SIG-M5 (cell line): ENCODE data around the gene IL1RAP.
"Not testable (repeated sequence)": the region's sequence is repeated elsewhere in the genome, so short reads cannot be mapped to it uniquely, and the experiment has no call there.

ENCODE experiments used
- DNase-seq: peaks from one replicate; lab custom pipeline; 2025; lab: John Stamatoyannopoulos, UW

IL1RAP gene

DNA sequence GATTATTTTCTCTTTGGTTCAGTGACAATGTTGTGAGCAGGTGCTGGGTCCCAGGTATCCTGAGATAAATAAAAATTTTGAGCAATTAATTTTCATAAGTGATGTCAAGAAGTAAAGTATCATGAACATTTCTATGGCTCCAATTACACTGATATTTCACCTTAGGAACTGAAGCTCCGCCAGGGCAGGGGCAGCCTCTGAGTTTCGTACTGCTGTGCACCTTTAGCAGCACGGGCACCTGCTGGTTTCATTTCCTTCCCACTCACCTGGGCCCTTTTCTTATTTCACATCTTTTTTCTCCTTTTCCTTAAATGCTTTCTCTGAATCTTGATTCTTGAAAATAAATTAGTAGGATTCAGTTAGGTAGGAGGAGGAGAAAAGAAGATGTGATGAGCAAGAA lies 1.2 kb upstream of the IL1RAP start:
- no peak for DNase-seq

DNA sequence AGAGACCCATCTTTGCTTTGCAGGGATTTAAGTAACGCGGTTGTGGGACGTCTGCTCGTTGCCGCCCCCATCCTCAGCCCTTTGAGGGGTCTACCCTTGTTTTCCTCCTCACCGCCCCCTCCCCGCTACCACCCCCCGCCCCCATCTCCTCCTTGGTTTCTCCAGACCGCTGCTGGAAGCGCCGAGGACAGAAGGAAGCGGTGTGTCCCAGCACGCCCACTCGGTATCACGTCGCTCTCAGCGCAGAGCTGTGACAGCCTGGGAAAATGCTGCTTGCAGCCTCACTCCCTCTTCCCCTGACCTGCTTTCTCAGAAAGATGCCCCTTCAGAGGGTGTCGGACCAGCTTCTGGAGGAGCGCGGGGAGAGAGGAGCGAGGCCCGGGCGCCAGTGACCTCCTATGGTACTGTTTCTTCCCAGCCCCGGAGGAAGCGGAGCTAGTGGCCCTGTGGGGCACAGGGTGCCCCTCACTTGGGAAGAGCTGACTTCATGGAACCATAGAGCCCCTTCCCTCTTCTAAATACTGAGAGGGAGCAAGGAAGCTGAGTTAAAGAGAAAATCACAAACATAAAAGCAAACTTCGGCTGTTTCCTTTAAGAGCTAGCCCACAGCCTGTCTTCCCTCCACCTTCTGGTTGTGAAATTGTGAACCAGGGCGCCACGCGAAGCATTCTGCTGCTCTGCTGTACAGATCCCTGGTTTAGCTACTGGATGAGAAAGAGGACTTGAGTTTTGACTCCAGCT lies 698 bp downstream of the IL1RAP start:
- DNase-seq = no peak

DNA sequence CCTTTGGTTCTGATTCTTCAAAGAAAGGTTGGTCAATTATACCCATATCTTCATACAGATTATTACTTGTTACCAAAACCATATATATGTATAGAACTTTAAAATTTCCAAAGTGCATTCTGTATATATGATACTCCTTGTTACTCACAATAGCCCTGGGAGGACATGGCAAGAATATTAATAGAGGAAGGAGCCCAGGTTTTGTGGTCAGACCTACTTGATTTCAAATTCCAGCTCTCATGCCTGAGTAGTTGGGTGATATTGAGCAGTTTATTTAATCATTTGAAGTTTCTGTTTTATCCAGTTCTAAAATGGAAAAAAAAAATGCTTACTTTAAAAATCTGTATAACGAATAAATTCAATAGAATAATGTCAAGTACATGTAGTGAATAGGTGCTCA lies 2.5 kb downstream of the IL1RAP start:
- no peak for DNase-seq

DNA sequence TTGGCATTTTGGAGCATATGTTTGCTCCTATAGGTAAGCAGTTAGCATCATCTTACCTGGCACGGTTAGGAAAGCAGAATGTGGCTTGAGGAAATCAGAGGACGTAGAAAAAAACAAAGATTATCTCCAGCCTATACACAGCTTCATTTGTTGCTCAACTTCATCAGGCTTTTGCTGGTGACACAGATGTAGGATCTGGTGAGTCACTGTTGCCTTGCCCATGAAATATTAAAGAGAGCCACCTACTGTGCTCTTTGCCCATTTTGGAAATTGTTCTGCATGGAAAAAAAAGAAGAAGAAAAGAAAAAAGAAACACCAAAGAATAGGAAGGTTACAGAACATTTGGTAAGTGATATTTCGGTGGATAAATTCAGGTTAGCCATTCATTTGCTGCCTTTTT lies 3.8 kb downstream of the IL1RAP start:
- no peak for DNase-seq

DNA sequence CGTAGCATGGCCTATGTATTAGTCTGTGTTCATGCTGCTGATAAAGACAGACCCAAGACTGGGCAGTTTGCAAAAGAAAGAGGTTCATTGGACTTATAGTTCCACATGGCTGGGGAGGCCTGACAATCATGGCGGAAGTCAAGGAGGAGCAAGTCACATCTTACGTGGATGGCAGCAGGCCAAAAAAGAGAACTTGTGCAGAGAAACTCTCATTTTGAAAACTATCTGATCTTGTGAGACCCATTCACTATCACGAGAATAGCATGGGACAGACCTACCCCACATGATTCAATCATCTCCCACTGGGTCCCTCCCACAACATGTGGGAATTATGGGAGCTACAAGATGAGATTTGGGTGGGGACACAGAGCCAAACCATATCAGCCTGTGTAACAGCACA lies 4.6 kb downstream of the IL1RAP start:
- DNase-seq = not testable (repeated sequence)

DNA sequence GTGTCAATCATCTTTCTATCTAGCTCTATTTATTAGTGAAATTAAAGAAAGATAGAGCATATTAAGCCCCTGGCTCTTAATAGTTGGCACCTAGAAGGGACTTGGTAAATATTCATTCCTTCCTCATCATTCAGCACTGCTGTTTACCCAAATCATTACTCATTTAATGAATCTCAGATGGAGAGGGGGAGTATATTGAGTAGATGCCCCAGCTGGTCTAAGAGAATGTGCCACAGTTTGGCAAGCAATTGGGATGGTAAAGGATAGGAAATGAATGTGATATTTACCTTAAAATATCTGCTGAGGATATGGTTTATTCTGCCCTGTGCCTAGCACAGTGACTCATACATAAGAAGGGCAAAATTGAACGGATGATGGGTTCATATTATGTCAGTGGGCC lies 6.0 kb downstream of the IL1RAP start:
- no peak for DNase-seq

DNA sequence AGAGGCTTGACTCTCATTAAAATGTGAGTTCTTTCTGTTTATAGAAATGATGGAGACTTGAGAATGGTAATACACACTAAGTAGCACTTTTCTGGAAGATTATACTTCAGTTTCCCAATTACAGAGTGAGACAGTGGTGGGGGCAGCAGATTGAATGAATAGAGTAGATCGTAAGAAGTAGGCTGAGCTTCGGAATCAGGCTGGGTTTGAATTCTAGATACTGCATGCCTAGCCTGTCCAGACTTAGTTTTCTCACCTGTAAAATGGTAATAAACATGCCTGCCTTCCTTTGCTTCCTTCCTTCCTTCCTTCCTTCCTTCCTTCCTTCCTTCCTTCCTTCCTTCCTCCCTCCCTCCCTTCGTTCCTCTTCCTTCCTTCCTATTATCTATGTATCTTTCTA lies 8.1 kb downstream of the IL1RAP start:
- DNase-seq = no peak

DNA sequence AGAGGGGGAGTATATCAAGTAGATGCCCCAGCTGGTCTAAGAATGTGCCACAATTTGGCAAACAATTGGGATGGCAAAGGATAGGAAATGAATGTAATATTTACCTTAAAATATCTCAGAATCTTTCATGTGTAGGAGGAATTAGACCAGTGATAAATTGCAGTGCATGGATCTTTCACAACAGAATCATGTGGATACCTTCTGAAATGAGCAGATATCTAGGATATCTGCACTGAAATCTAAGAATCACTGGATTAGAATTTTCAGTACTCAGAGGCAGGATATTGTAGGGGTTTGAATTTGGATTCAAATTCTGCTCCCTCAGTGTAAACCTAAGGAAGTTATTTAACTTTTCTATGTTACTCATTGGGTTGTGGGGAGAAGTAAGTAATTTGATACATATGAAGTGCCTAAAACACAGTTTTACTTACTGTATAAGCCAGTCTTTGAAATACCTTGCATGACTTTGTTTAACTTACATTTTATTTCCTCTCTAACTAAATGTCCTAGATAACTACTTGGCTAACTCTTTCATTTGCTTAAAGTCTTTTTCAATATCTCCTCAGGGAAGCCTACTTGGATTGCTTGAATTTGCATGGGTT lies 8.8 kb downstream of the IL1RAP start:
- no peak for DNase-seq

DNA sequence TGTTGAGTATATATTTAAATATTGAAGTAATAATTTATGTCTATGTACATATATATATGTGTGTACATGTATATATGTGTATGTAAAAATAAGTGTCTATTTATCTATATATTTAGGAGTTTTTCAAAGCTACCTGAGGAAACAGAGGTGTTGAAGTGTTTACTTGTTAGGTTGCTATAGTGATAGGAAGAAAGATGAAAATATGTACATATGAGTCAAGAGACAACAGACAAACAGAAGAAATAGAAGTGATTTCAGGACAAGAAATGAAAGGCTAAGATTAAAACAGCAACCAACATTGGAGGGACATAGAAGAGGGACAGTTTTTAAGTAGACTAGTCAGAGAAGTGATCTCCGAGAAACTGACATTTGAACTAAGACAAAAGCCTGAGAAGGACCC lies 11.1 kb downstream of the IL1RAP start:
- DNase-seq = no peak

DNA sequence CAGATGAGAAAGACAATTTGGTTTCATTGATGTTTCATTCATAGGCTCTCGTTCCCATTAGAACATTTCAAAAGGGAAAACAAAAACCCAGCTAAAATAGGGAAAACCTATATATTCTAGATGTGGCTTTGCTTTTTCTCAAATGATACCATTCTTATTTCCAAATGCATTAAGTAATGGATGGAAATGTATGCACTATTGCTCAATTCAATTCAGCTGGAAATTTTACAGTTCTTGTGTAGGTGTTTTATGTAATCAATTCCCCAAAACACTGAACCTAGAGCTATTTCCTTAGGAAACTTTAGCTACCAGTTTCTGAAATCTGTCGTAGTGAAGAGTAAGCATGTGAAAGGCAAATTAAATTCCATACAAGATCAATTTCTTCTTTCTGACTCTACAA lies 11.7 kb downstream of the IL1RAP start:
- DNase-seq = no peak

DNA sequence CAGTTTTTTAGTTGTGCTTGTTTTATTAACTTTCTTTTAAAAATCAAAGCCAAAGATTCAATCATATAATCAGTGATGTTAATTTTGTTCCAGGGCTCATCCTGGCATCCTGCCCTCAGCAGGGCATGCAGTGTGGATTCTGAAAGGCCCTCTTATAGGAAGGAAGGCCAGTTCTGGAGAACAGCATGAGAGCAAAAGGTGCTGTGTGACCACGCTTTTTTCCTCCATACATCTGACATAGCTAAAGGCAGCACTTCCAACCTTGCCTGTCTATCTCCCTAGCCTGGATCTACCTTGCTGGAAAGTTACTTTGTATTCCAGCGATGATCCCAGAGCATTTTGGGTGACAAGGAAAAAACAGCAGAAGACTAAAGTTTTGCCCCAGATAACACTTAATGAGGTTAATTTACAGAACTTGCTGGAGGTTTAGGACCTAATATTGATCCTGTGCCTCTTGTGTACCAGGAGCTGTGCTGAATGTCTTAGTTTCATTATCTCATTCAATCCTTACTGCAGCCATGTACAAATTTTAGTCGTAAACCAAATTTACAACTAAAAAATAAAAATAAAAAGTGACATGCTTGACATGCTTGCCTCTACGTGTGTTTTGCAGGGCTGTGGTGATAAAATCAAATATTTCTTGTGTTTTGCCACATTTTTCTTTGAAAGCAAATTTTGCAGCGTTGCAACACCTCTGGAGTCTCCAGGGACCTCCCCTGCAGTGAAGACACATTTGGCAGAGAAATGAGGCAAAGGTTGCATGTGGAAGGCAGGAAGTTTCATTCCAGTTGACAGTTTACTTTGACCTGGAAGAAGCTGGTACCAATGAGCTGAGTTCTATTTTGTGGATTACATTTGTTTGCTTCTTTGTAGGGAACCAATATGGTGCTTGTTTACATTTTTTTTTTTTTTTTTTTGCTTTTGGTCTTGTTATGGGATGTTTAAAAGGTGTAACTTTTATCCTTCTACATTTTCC lies 13.2 kb downstream of the IL1RAP start:
- no peak for DNase-seq

DNA sequence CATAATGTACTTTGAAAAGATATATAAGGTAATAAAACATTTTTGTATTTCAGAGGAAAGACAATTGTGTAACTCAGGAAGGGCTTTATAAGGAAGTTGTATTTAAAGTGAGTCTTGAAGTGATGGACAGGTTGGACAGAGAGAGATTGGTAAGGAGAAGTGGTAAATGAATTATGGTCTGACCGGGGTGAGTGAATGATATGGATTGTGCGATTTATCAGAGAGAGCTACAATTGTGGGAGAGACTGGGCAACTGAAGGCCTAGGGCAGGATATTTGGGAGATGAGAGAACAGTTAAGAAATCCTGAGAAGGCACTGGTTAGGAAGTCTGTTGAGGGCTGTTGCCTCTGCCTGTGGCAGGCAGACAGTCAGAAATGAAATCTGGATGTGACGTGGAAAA lies 14.8 kb downstream of the IL1RAP start:
- DNase-seq = no peak

DNA sequence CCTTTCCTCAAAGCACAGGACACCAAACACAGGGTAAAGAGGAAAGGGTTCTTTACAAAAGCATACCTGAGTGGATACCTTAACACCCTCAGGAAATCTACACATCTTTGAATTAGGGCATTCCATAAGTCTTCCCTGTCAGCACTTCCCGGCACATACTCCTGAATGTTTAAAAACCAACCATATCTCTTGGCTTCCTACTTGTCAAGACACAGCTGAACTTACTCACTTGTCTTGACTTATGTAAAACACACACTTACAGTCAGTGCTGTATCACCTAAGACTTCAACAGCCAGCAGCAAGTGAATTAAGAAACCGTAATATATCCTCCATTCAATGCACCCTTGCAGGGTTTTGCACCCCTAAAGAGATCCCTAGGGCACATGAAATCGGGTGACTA lies 17.5 kb downstream of the IL1RAP start:
- DNase-seq = no peak

DNA sequence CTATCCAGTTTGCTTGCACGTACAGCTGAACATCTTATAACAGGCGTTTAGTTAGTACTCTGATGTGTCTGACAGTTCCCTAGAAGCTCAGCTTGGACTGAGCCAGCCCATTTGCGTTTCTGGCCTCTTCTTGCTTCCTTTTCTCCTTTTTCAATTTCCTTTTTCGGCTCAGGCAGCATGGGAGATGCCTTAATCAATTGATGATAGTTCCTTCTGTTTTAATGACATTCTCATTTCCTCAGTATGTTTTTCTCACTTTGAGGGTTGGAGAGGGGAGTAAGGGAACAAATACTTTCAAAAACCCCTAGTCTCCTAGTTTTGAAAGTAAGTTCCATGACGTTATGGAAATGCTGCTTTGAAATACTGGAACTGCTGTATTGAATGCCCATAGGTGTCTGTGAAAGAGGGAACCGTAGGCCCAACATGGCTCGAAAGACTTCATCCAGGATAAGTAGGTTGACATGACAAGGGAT lies 18.9 kb downstream of the IL1RAP start:
- no peak for DNase-seq

DNA sequence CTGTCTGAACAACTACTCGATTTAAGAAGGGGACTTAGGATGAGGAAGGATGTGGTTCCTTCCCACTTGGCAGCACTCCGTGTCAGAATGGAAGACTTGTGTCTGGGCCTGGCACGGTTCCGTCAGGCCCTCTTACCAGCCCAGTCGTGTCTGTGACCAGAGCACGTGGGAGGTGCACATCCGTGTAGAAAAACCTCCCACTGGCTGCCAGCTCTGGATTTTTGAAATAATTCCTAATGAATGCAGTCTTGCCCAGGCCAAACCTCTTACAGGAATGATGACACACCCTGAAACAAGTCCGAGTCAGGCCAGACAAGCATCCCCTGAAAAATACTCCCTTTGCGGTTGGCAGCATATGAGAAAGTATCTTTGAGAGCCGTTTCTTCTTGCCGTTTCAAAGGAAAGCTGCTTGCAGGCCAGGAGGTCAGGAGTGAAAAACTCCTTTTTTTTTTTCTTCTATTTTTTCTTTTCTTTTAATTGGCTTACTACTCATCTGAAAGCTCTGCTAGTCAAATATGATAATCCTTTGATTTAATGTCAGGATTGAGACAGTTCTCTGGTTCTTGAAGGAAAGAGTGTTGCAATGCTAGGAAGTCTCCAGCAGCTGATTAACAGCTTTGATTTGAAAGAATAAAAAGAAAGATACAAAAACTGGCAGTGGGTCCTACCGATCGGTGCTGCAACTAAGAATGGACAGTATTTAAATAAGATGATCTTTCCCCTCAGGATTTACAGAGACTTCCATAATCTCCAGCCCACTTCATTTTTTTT lies 19.8 kb downstream of the IL1RAP start:
- DNase-seq = no peak

DNA sequence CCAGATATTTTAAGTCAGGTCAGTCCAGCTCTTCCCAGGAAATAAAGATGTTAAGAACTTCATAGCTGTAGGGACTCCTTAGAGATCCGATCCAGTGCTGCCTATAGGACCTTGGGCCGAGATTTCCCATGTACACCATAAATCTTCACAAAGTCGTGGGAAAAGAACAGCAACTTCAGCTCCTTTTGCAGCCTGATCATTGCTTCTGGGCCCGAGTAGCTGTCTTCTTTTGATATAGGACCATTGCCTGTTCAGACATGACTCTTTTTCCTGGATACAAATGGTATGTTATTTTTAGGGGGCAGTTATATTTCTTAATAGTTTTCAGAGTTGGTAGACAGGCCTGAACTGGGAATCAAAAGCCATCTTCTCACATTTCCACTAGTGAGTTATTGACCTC lies 20.5 kb downstream of the IL1RAP start:
- DNase-seq = no peak

DNA sequence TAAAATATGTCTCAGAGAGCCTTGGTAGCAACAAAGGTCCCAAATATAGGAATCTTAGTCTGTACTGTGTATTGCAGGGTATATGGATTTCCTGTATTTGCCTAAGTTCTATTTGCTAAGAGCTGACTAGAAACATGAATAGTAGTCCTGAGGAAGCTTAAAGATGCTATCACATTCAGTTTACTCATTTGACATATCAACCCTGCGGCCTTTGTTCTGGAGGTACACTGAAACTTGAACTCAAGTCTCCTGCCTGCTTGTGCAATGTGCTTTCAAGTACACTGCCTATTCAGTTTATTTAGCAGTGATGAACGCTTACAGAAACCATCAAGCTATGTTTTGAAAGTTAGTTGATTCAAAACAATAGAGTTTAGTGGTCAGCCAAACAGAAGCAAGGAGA lies 21.1 kb downstream of the IL1RAP start:
- DNase-seq = no peak

DNA sequence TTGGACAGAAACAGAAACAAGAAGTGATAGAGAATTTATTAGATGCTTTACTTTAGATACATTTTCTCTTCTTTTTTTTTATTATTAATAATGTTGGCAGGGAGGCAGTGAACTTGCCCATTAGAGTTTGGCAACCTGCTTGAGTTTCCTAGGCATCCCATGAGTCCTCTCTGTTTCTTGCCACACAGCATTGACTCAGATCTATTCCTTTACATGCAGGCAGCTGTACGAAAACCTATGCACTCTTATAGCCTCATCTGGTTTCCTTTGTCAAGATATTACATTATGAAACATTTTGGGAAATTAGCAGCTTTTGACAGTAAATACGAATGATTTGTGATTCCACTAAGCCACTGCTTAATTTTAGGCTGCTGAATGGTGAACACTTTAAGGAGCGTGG lies 23.3 kb downstream of the IL1RAP start:
- DNase-seq = no peak

DNA sequence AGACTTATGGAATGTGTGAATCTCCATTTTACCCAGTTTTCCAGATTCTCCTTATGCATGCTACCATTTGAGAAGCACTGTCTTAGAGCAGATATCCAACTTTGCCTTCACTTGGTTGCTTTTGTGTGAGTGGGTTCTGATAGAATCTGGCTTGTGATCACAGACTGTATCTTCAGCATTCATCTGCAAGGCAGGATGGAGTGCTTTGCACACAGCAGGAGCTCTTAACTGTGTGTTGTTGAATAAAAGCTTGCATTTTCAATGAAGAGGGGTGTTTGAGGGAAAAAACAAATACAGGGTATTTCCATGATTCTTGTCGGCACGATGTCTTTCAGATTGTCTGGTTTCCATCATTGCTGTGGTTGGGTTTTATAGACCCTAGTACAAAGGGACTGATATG lies 24.4 kb downstream of the IL1RAP start:
- no peak for DNase-seq

DNA sequence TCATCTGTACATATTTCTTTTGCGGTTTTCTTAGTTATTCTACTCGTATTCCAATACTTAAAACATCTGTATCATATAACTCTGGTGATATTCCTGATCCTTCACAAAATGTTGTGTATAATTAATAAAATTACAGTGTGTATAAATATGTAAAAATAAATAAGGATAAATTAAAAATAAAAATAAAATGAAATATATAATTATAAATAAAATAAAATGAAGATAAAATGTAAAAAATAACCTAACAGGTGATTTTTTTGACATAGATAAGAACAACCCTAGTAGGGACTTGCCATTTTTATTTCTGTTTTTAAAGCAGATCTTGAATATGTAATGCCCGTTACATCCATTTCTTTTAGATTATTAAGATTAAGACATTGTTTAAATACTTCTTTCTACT lies 25.6 kb downstream of the IL1RAP start:
- DNase-seq = no peak

DNA sequence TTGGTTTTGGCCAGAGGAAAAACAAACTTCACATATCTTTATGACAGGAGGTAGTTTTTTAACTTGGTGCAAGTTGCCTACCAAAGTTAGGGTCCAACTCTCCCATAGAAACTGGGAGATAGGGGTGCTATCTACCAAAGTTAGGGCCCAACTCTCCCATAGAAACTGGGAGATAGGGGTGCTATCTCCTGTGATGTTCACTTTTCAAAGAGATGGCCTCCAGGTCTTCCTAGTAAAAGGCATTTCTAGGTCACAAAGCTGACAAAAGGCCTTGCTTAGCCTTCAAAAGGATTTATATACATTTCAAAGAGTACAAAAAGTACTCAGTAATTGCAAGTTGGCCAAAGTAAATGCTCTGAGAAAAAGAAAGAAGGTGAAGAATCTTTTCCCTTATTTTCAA lies 27.1 kb downstream of the IL1RAP start:
- DNase-seq = no peak

DNA sequence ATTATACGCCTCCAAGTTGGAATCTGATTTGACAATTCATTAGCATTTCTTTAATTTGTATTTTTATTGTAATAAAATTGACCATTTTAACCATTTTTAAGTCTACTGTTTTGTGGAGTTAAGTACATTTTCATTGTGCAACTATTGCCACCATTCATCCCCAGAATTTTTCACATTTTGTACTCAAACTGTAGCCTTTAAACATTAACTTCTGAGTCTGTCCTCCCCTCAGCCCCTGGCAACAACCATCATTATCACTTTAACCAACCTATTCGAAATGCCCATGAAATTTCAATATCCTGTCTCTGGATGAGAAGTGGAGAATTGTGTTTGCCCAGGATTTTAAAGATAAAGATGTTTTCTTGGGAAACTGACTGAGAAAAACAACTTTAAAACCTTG lies 27.7 kb downstream of the IL1RAP start:
- no peak for DNase-seq
